ENCODE results near the gene EDN2.

EDN2 gene

DNA sequence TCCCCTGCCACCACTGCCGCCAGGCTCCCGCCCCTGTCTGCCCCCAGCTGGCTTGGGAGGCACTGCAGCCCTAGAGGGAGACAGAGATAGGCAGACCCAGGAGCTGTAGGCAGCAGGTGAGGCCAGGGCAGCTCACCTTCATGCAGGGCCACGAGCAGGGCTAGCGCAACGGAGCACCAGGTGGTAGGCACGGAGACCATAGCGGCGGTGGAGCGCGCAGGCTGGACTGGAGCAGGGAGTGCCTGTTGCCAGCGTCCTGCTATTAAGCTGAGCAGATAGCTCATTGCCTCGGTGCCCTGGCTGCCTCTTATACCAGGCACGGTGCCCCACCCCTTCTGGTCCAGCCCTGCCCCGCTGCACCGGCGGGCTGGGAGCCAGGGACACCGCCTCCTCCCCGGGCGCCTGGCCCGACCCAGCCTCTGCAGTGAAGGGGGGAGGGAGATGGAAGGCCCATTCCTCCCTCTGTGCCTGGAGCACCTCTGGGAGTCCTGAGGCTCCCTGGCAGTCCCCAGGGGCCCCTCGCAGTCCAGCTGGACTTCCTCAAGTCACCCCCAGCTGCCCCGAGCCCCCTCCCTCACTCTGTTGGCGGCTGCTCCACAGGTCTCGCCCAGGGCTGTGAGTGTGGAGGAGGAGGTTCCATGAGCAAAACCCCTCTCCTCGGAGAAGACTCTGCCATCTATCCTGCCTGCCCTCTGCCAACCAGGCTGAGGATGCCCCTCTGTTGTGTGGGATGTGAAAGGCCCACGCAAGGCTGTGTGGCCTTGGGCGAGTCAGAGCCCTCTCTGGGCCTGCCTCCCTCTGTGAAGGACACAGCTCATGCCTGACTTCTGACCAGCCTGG, at the start of gene EDN2:
EDN2 (minus strand) TSS at position 282 of the 840 bp plus-strand sequence; CDS start at position 200, 82 bp downstream.
- no peak for DNase-seq

DNA sequence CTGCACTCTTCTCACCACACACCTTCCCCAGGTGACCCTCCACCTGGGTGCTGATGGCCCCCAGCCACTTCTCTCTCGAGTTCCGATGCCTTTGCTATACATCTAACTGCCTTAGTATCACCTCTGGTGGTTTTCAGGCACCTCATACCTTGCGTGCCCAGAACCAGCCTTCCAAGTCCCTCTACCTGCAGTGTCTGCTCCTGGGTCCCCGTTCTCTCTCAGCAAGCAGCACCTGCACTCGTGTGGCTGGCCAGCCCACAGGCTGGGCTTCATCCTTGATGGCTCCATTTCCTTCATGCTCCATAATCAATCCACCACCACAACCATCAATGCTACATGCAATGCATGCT, 49.2 kb upstream of the EDN2 start:
- no peak for DNase-seq

DNA sequence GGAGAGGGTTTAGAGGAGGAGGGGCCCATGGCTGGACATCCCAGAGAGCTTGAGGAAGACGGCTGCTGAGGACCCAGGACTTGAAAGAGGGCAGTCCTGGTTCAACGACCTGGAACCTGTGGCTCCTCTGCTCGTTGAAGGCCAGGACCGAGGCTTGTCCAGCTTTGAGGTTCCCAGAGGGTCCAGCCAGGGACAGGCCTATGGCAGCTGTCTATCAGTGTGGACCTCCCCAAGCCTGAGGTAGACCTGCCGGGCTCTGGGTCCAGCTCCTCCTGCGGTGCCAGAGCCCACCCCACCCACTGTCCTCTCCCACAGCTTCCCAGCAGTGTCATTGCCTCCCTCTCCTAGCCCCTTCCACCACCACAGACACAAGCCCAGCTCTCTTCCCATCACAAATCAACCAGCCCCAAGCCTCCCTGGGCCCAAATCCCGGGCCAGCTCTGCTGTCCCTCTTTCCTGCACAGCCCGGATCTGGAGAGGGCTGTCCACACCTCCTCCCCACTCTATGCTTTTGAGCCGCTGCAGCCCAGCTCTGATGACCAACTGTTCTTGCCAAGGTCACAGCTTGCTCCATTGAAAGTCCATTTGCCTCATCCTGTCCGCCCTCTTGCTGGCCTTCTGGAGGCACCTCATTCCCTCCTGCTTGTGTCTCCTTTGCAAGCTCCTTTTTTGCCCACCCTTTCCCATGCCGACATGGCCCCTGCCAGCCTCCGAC, 48.7 kb upstream of the EDN2 start:
- no peak for DNase-seq

DNA sequence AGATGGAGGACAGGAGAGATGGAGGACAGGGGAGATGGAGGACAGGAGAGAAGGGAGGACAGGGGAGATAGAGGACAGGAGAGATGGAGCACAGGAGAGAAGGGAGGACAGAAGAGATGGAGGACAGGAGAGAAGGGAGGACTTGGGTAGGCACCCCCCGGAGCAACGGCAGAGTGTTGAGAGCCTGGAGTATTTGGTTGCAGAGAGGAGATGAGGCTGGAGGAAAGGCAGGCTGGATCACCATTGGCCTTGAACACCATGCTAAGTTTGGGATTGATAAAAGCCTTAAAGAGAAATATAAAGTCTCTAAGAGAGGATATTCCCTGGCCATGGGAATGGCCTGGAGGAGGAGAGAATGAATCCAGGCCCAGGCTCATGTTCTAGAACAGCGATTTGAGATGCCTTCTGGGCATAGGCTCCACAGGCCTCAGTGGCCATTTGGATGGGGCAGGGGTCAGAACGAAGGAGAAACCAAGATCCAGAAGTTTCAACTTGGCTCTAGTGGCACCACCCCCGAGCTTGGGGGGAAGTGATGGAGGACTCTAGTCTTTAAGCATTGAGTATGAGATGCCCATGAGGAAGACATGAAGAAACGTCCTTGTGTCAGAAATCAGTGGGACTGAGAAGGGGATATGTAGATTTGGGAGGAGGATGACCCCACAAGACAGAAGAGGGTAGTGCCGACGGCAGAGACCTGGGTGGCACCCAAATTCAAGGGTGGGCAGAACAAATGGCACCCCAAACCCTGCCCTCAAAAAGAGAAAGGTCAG, 47.9 kb upstream of the EDN2 start:
- DNase-seq, result no peak

- no peak for DNase-seq
Measured at GRCh38 chr1:41530411-41530810, 45.9 kb upstream of the EDN2 start.

DNA sequence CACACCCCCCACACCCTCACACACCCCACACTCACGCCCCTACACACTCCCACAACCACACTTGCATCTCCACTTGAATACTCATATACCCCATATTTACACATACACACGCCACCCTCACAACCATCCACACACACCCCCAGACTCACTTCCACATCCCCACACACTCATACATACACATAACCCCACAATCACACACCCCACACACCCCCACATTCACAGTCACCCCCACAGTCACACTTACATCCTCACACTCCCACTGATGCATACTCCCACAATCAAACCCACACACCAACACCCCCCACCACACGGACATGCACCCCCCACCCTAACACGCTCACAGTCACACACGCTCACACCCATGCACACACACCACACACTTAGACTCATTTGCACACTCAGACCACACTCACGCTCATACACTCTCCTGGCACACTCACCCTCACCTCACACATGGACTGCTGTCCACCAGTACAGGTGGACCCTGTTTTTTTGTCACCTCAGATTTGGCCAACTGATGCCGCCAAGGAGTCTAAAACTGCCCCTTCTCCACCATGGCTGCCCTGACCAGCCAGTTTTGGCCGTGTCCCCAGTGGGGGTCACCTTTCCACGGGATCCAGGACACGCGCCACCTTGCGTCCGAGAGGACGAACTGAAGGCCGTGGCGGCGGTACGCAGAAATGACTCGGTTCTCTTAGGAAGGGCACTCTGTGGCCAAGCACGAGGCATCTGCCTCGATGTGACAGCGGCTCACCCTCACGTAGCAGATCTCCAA, 45.3 kb upstream of the EDN2 start:
- no peak for DNase-seq

DNA sequence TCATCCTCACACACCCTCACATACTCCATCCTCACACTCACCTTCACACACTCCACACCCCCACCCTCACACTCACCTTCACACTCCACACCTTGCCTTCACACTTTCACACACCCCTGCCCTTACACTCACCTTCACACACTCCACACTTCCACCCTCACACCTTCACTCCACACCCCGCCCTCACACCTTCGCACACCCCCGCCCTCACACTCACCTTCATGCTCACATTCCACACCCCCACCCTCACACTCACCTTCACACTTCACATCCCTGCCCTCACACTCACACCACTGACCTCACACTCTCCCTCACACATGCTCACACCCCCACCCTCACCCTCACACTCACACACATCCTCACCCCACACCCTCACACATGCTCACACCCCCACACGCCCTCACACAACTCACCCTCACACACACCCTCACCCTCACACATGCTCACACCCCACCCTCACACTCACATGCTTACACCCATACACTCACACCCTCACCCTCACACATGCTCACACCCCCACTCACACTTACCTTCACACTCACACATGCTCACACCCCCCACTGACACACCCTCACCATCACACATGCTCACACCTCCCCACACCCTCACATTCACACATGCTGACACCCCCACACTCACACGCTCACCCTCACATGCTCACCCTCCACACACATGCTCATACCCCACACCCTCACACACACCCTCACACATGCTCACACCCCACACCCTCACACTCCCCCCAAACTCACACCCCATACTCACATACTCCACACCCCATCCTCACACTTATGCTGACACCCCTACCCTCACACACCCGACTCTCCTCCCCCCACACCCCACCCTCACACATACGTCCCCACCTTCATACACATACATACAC, 44.5 kb upstream of the EDN2 start:
- no peak for DNase-seq

- DNase-seq, result no peak
Measured at GRCh38 chr1:41528106-41528505, 43.6 kb upstream of the EDN2 start.

GRCh38 chr1:41526956-41527561, 42.6 kb upstream of the EDN2 start:
- DNase-seq, result no peak

DNA sequence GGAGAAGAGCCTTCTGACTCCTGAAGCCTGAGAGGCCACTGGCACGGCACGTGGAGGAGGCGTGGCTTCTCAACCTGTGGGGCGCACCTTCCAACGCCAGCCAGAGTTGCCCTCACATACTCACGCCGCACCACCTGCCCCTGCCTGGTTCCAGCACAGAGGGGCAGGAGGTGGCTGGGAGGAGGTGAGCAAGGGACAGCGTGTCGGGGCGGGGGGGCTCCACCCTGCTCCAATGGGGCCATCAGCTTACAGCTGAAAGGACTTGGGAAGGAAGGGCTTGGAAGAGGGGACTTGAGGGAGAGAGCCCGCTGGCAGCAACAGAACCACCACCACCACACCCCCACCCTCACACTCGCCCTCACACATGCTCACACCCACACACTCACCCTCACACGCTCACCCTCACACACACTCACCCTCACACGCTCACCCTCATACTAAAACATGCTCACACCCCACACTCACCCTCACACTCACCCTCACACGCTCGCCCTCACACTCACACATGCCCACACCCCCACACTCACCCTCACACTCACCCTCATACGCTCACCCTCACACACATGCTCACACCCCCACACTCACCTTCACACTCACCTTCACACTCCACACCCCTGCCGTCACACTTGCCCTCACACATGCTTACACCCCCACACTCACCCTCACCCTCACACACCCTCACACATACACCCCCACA, 41.6 kb upstream of the EDN2 start:
- no peak for DNase-seq

DNA sequence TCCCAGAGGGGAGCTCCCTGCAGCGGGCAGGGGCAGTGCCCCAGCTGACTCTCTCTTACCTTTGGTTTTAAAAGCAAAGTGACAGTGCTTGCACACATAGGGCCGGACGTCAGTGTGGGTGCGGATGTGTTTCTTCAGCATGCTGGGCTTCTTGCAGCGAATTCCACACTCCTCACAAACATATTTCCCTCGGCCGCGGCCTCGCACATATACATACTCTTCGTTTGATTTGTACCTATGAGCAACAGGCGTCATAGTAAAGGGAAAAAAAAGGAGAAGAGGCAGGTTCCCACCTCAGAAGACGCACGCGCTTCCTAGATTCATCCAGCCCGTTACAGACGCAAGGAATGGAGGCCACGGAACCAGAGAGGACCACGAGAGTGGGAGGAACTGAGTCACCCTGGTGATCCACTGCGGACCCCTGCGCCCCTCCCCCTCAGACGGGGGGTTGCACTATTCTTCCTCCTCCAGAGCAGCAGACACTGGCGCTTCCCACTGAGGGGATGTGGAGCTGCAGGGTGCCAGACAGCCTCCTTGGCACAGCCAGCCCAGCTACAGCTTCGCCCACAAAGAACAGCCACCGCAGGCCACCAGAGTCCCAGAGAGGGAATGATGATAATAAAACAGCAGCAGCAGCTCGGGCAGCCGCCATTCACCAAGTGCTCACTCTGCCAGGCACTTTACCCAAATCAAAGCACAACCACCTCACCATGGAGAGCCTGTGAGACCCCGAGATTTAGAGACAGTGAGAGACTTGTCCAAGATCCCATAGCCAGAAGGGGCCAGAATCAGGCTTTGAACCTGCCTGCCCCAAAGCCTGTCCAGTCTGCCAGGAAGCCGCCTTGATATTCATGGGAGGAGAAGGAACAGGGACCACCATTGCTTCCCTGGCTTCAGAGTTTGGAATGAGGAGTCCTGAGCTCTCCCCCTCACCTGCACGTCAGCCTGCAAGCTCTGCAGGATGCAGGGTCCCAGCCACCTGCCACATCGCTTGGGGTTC, 40.5 kb upstream of the EDN2 start:
- DNase-seq, result no peak

DNA sequence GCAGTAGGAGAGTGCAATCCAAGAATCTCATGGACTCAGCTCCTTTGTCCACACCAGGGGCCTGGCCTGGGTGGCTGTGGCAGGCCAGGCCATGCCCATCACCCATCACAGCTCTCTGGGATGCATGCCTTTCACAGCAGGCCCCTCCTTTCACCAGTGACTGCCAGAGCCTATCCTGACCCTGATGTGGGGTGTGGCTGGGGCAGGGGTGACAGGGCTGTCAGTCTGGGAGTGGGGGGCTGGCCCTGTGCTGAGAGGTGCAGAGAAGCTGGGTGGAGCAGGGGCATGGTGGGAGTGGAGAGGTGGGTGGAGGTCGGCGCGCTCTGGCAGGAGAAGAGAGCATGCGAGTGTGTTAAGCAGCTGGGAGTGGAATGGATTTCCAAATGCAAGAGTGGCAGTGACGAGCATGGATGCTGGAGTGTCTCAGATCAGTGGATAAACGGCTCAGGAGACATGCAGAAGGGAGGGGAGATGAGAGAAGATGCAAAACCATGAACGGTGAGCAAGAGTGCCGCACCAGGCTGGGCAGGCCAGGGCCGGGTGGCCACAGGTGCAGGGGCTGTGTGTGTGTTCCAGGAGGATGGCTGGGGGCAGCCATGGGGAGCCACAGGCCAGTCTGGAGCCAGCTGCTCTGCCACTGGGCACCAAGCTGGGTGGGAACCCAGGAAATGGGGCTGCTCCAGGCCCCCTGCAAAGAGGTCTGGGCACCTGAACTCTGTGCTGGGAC, 39.6 kb upstream of the EDN2 start:
- DNase-seq, result no peak

DNA sequence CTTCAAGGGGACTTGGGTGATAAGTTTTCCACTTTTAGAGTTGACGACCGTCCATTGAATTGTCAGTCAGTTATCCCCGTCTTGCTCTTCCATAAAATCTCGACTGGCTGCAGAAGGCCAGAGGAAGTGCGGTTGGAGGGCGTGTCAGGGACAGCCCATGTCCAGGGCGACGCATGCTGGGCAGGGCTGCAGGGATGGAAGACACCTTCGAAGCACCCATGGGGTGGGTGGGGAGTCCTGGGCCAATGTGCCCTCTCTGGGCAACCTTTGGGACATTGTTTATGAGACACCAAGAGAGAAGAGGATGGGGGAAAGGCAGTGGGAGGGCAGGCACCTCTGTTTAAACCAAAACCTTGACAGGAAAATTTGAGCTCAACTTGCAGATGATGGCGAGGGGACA, 38.6 kb upstream of the EDN2 start:
- no peak for DNase-seq

DNA sequence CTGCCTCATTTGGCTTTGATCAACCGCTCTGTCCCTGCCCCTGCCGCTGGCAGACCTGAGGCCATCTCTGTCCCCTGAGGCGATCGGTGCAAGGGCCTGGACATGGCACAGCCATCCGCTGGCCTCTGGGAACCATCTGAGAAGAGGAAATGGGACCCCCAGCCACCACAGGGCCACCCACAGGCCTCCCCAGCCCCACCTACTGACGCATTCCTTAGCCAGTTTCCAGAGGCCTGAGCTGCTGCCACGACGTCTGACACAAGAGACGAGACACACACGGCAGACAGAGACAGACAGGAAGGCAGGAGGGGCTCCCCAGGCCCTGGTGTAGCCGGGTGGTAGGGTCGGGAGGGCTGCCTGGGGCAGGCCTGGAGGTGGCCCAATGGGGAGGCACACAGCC, 37.3 kb upstream of the EDN2 start:
- DNase-seq, result no peak

DNA sequence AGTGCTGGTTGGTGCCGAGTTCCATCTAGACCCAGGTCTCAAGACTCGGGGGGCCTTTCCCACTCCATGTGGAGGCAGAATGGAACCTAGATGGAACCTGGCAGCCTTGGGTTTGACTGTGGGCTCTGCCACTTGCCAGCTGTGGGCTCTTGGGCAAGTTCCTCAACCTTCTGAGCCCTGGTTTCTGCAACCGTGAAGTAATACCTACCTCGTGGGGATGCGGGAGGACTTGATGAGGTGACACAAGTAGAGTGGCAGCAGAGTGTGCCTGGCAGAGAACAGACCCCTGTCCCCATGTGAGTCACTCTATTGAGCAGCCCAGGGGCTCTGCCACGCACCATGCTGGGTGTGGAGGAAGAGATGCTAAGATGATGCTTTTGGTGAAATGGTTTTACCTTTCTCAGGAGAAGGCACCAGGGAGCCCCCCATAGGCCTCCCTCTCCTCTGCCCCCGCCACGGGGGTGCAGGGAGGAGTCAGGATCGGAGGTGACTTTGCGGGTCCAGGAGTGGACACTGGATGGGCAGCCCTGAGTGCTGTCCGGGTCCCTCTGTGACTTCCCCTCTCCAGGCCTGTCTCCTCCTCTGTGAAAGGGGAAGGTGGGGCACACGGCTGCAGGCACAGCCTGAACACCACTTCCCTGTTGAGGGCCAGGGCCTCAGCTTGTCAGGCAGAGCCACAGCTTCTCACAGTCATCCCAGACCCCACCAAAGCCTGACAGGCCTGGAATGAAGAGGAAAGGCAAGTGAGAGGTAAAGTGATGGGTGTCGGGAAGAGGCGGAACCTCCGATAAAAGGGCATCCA, 36.7 kb upstream of the EDN2 start:
- DNase-seq, result no peak

DNA sequence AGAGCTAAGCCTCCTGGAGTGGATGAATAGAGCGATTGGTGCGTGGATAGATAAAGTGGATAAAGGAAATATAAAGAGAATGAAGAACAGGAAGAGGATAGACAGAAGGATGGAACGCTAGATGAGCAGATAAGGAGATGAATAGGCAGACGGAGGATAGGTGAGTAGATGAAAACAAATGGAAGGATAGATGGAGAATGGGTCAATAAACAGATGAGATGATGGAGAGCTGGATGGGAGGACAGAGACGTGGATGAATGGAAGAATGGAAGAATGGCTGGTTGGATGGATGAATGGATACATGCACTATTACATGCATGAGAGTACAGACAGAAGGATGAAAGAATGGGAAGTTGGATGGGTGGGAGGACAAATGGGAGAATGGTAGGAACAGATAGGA, 35.2 kb upstream of the EDN2 start:
- no peak for DNase-seq

DNA sequence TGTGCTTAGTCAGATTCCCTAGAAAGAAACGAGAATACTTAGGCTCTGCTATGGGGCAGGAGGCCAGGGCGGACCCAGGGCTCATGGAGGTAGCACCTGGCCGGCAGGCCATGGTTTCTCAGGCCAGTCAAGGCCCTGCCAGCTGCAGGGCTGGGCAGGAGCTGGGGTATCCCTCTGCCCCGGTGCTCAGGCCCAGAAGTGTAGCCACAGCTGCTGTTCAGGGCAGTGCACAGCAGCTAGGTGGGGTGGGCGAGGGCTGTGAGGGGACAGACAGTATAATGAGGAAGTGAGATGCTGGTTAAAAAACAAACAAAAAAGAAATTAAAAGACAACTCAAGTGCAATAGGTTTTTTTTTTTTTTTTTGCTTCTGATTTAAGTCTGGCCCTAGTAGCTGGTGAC, 34.0 kb upstream of the EDN2 start:
- DNase-seq, result no peak

DNA sequence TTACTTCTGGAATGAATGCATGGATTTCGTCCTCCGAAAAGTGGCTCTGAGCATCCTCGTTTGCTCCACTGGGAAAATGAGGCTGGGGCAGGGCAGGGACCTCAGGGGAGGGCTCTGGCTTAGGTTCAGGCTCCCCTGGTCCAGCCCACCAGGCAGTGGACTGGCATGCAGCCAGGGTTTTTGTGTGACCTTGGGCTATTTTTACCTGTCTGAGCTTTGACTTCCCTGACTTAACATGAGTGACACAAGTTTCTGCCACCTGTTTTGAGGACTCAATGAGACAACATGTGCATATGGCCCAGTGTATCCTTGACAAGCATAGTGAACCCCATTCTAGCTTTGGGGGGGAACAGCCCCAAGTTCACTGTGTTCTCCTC, 32.6 kb upstream of the EDN2 start:
- DNase-seq, result no peak
